GM19468 (cell line): ENCODE results near the gene EIF1.
"Not testable (repeated sequence)": the region's sequence is repeated elsewhere in the genome, so short reads cannot be mapped to it uniquely, and the experiment has no call there.

ENCODE experiments used
- ATAC-seq: cut with Tn5 transposase; IDR thresholded peaks from one replicate; pipeline ENCODE4 v1.9.1; 2021; ENCODE audit warnings: mild to moderate bottlenecking, moderate library complexity, moderate number of reproducible peaks; ENCODE audit not compliant: unreplicated experiment; ENCODE audit errors: extremely low read depth

Gene EIF1

GRCh38 chr17:41688641-41689496 lies at the start of gene EIF1:
EIF1 (plus strand) TSS chr17:41688885; CDS start chr17:41689039, 154 bp downstream.
- peak; percentile 68 for ATAC-seq

- no peak for ATAC-seq
Observed at GRCh38 chr17:41638941-41639340, 49.7 kb upstream of the EIF1 start.

GRCh38 chr17:41639492-41640473 lies 48.9 kb upstream of the EIF1 start:
- no peak for ATAC-seq

- ATAC-seq = not testable (repeated sequence)
Observed at GRCh38 chr17:41640596-41640995, 48.1 kb upstream of the EIF1 start.

DNA sequence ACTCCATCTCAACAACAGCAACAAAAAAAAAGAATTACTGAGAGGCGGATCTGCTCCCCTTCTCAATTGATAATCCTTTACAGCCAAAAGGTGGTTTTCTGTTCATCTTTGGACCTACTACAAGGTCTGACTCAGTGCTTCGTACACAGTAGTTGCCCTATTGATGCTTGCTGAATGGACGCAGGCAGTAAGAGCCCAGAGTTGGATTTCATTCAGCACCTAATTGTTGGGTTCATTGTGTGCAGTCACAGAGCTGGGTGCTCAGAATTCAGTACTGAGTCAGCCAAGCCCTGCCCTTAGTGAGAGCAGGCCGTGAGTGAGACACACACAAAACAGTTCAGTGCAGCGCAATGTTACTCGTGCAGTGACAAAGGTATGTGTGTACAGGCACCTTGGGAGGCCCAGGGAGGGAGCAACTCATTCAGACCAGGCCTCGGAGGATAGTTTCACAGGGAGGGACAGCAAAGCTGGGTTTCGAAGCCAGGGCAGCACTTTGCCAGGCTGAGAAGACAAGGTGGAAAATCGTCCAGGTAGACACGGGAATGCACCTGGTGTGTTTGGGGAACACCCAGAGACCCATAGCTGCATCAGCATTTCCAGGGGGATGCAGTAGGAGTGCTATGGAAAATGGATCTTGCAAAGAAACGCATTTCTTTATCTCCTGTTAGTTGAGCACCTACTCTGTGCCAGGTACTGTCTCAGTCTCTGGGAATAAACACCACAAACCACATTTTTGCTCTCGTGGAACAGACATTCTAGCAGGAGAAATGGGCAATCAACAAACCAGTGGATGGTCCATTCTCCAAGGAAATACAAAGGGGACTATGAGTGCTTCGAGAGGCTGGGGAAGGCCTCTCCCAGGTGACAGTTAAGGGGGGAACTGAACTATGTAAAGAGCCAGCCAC lies 46.2 kb upstream of the EIF1 start:
- ATAC-seq = no peak

- no peak for ATAC-seq
Observed at GRCh38 chr17:41647038-41647813, 41.5 kb upstream of the EIF1 start.

DNA sequence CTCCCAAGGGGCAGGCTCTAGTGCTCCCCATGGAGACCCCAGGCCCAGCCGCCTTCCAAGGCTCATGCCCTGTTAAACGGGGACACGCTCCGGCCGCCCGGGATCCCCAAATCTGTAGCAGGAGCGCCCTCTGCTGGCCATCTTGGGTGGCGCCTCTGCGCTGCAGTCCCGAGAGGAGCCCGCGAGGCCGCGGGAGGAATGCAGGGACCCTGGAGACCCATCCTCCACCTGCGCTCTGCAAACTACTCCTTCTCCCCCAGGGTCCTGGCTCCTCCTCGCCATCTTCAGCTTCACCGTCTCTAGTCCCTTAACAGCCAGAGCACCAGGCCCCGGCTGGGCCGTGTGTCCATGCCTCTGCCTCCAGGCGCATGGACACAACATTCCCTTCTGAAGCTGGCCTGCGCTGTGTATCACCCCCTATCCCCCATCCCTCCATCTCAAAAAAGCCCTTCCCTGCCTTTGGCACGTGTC lies 40.7 kb upstream of the EIF1 start:
- no peak for ATAC-seq

DNA sequence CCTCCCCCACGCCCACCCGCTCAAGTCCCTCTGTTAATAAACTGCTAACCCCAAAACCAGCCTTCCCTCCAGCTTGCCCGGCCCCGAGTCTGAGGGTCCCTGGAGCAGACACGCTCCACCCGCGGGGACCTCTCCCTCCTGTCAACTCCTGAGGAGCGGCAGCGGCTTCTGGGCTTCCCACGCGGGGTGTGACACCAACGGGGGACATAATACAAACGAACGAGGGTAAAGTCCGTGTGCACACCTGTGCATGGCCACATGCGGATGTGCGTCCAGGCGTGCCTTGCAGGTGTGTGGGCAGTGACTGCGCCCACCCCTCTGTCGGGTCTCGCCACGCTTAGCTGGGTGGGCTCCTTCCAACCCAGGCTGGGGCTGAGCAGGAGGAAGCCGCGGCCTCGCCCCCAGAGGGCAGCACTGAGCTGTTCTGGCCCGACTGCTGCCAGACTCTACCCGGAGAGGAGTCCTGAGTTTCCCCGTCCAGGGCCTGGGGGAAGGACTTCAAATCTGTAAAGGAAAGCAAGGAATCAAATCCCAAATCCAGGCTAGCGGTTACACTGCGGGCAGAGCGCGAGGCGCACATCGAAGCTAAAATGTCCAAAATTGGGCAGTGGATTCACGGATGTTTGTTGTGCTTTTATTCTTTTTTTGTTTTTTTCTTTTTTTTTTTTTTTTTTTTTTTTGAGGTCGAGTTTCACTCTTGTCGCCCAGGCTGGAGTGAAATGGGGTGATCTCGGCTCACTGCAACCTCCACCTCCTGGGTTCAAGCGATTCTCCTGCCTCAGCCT lies 40.1 kb upstream of the EIF1 start:
- ATAC-seq = no peak

DNA sequence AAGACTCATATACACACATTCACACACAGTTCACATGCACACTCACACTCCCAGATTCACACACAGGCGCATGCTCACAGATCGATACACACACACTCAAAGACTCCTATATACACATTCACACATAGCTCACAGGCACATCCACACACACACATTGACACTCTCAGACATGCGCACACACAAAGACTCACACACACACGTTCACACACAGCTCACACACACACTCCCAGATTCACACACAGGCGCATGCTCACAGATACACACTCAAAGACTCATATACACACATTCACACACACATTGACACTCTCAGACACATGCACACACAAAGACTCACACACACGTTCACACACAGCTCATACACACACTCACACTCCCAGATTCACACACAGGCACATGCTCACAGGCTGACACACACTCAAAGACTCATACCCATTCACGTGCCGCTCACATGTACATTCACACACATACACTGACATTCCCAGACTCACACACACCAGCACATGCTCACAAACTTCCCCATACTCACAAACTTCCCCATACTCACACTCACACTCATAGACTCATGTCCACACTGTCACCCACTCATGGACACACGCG lies 38.7 kb upstream of the EIF1 start:
- ATAC-seq = no peak

DNA sequence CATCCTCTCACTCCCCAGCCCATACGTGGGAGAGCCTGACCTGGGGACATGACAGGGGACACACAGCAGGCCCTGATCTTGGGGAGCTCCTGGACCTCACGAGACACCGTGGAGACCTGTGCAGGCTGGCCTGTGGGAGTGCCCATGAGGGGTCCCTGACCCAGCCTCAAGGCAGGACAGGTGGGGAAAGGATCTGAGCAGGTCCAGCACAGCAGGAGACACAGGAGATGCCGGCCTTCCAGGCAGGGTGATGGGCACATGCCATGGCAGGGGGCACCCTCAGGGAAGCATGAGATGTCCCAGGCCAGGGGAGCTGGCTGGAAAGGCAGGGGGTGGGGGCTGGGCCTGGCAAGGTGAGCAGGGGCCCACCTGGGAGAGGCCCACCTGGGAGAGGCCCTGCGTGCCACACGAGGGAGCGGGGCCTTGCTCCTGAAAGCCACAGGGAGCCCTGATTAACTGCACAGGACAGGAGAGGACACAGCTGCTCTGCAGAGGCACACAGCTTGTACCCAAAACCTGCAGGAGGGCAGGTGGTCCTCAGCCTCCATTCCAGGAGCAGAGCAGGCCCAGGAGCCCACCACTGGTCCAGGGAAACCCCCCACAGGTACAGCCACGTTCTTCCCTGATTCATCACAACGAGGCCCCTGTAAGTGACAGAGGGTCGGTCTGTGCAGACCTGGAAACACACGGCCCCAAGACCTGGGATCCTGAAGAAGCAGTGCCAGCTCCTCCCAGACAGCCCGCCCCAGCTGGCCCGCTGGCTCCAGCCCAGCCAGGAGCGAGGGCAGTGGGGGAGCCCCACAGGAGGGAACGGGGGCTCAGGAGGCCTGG lies 37.7 kb upstream of the EIF1 start:
- ATAC-seq = no peak

- ATAC-seq = no peak
Observed at GRCh38 chr17:41651625-41652460, 36.8 kb upstream of the EIF1 start.

- no peak for ATAC-seq
Observed at GRCh38 chr17:41652461-41652970, 36.2 kb upstream of the EIF1 start.

DNA sequence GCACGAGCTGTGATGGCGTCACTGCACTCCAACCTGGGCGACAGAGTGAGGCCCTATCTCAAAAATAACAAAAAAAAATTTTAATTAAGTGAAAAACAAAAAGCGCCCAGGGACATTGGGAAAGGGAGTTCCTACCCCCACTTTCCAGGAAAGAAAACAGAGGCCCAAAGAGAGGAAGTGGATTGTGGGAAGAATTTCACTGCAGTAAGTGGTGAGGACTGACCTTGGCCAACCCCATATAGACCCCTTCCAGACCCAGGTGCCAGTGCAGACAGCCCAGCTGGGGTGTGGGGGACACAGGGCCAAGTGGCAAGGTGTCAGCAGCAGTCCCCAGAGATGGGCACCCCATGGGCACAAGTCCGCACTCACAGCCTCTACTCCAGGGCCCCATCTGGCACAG lies 35.3 kb upstream of the EIF1 start:
- no peak for ATAC-seq

GRCh38 chr17:41653892-41654677 lies 34.6 kb upstream of the EIF1 start:
- ATAC-seq = no peak
